ENCODE measurements around the gene PTPRM. TPM values are rescaled to one million over a fixed set of nuclear protein-coding genes. Genes with fewer than 3 reads are reported as not detected.

PTPRM gene
- total and polyA plus RNA-seq, 2 experiments from 2014 or later = 1.6 to 5.3 TPM

DNA sequence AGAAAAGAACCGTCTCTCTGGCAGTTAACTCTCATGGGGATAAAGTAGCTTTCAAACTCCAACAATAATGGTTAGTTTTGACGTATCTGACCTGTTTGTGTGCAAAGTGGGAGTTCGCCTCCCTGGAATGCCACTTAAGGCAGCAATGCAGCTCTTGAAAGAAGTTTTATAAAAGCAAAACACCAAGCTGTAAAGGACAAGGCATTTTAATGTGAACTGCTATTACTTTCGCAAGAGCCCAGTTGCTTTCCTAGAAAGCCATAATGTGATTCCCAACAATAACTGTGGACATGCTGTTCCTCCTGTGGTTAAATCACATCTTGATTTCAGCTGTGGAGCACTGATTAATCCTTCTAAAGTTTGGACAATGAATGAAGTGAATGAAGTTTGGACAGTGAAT, 303.7 kb downstream of the PTPRM start:
- Histone ChIP-seq H3K4me1 (ENCODE audit: insufficient read depth) (no peaks in the 10 kb centered on the region), H2AFZ (no peak overlapping the region), H3K4me3 (no peak overlapping the region), H3K27ac (ENCODE audit: low read depth) (no peak overlapping the region), H4K20me1 (replicated peaks; ENCODE audit: insufficient read depth) (no peaks in the 10 kb centered on the region), H3K79me2 (replicated peaks; ENCODE audit: insufficient read depth) (no peaks in the 10 kb centered on the region), H3K9me2 (ENCODE audit: insufficient read depth) (no peaks in the 10 kb centered on the region; the same call in 1 of the 2 replicates), H3K4me2 (no peak overlapping the region), H3K27me3 (ENCODE audit: insufficient read depth) (no peaks in the 10 kb centered on the region), H3F3A (replicated peaks; ENCODE audit: low read depth) (no peaks in the 10 kb centered on the region), H3K36me3 (ENCODE audit: insufficient read depth) (no peaks in the 10 kb centered on the region)
- no peaks in the 10 kb centered on the region for H3K27me3 Mint-ChIP-seq (ENCODE audit: insufficient read depth, low read depth, poor library complexity)
- DNase-seq (ENCODE audit: low spot score) (no peak), ATAC-seq (no peak)
- no peak overlapping the region for H3K27ac Mint-ChIP-seq
- no peak overlapping the region for H3K4me3 Mint-ChIP-seq
- TF ChIP-seq, protein P1, sequence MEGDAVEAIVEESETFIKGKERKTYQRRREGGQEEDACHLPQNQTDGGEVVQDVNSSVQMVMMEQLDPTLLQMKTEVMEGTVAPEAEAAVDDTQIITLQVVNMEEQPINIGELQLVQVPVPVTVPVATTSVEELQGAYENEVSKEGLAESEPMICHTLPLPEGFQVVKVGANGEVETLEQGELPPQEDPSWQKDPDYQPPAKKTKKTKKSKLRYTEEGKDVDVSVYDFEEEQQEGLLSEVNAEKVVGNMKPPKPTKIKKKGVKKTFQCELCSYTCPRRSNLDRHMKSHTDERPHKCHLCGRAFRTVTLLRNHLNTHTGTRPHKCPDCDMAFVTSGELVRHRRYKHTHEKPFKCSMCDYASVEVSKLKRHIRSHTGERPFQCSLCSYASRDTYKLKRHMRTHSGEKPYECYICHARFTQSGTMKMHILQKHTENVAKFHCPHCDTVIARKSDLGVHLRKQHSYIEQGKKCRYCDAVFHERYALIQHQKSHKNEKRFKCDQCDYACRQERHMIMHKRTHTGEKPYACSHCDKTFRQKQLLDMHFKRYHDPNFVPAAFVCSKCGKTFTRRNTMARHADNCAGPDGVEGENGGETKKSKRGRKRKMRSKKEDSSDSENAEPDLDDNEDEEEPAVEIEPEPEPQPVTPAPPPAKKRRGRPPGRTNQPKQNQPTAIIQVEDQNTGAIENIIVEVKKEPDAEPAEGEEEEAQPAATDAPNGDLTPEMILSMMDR (conservative IDR thresholded peaks at IDR 0.05; ENCODE audit: low read depth in 2 of 2) = no peak
- TF ChIP-seq JUNB (IDR thresholded peaks at IDR 0.05; ENCODE audit: unreplicated experiment) (no peak), CREB1 (CRISPR knock-in tag; IDR thresholded peaks at IDR 0.05; ENCODE audit: low read depth) (no peak), NANOG (IDR thresholded peaks at IDR 0.05; ENCODE audit: borderline replicate concordance) (no peak), ZNF114 (CRISPR knock-in tag; IDR thresholded peaks at IDR 0.05) (no peak)
- no peaks in the 10 kb centered on the region for H3K4me1 Mint-ChIP-seq
- H3K36me3 Mint-ChIP-seq (ENCODE audit: low read depth) = peaks cover 5% of the 10 kb centered on the region; the same call in 1 of the 3 replicates
- H3K9me3 Mint-ChIP-seq = no peaks in the 10 kb centered on the region; the same call in 2 of the 3 replicates

DNA sequence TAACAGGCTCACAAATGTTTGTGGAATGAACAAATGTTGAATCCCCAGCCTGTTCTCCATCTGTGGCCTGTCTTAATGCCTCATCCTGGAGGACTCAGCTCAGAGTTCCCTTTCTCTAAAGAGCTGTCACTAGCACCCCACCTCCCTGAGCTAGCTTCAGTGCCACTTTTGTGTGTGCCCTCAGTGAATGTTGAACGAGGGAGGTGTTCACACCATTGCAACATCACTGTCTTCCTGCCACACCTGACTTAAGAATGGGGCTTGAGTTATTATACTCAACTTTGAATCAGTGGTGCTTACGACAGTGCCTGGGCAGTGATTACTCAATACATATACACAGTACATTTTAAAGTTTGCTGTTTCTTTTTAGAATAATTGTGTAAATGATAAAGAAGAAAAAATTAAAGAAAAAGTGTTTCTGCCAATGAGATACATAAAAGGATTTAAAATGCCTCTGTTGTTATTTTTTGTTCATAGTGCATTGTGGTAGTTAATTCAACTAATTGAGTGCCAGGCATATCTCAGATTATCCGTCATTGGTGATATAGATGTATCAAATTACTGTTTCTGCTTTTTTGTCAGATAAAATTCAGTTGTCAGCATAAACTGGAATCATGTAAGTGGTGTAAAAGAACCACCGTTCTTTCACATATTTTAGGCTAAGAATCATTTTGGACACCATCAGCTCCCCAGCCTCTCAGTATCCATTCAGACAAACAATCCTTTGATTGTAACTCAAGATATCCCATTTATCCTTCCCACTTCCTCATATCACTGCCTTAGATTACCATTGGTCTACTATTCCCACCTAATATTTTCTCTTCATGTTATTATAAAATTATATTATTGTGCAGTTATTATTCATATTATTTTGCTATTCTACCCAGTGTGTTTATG, 304.7 kb downstream of the PTPRM start:
- Mint-ChIP-seq H3K9me3 (no peaks in the 10 kb centered on the region; the same call in 2 of the 3 replicates), H3K4me1 (no peaks in the 10 kb centered on the region), H3K27ac (no peak overlapping the region), H3K27me3 (ENCODE audit: insufficient read depth, low read depth, poor library complexity) (no peaks in the 10 kb centered on the region), H3K36me3 (ENCODE audit: low read depth) (peaks cover 5% of the 10 kb centered on the region; the same call in 1 of the 3 replicates), H3K4me3 (no peak overlapping the region)
- no peaks in the 10 kb centered on the region for H3K36me3 ChIP-seq (ENCODE audit: insufficient read depth)
- H3K27ac ChIP-seq (ENCODE audit: low read depth) = no peak overlapping the region
- H3K9me2 ChIP-seq (ENCODE audit: insufficient read depth) = no peaks in the 10 kb centered on the region; the same call in 1 of the 2 replicates
- no peaks in the 10 kb centered on the region for H3K4me1 ChIP-seq (ENCODE audit: insufficient read depth)
- no peaks in the 10 kb centered on the region for H3F3A ChIP-seq (replicated peaks; ENCODE audit: low read depth)
- no peak overlapping the region for H2AFZ ChIP-seq
- H3K27me3 ChIP-seq (ENCODE audit: insufficient read depth) = no peaks in the 10 kb centered on the region
- no peak overlapping the region for H3K4me3 ChIP-seq
- H3K4me2 ChIP-seq = no peak overlapping the region
- H3K79me2 ChIP-seq (replicated peaks; ENCODE audit: insufficient read depth) = no peaks in the 10 kb centered on the region
- DNase-seq (ENCODE audit: low spot score) = no peak
- no peaks in the 10 kb centered on the region for H4K20me1 ChIP-seq (replicated peaks; ENCODE audit: insufficient read depth)
- ATAC-seq = no peak
- no peak for TF ChIP-seq STAT1 (IDR thresholded peaks at IDR 0.05; ENCODE audit: unreplicated experiment)
- TF ChIP-seq ZNF331 (CRISPR knock-in tag; IDR thresholded peaks at IDR 0.05; ENCODE audit: low read depth) = no peak
- TF ChIP-seq EZH2phosphoT487 (IDR thresholded peaks at IDR 0.05; ENCODE audit: unreplicated experiment) = no peak
- TF ChIP-seq POLR2AphosphoS5 (IDR thresholded peaks at IDR 0.05; ENCODE audit: low read depth) = no peak
- TF ChIP-seq, protein P2, sequence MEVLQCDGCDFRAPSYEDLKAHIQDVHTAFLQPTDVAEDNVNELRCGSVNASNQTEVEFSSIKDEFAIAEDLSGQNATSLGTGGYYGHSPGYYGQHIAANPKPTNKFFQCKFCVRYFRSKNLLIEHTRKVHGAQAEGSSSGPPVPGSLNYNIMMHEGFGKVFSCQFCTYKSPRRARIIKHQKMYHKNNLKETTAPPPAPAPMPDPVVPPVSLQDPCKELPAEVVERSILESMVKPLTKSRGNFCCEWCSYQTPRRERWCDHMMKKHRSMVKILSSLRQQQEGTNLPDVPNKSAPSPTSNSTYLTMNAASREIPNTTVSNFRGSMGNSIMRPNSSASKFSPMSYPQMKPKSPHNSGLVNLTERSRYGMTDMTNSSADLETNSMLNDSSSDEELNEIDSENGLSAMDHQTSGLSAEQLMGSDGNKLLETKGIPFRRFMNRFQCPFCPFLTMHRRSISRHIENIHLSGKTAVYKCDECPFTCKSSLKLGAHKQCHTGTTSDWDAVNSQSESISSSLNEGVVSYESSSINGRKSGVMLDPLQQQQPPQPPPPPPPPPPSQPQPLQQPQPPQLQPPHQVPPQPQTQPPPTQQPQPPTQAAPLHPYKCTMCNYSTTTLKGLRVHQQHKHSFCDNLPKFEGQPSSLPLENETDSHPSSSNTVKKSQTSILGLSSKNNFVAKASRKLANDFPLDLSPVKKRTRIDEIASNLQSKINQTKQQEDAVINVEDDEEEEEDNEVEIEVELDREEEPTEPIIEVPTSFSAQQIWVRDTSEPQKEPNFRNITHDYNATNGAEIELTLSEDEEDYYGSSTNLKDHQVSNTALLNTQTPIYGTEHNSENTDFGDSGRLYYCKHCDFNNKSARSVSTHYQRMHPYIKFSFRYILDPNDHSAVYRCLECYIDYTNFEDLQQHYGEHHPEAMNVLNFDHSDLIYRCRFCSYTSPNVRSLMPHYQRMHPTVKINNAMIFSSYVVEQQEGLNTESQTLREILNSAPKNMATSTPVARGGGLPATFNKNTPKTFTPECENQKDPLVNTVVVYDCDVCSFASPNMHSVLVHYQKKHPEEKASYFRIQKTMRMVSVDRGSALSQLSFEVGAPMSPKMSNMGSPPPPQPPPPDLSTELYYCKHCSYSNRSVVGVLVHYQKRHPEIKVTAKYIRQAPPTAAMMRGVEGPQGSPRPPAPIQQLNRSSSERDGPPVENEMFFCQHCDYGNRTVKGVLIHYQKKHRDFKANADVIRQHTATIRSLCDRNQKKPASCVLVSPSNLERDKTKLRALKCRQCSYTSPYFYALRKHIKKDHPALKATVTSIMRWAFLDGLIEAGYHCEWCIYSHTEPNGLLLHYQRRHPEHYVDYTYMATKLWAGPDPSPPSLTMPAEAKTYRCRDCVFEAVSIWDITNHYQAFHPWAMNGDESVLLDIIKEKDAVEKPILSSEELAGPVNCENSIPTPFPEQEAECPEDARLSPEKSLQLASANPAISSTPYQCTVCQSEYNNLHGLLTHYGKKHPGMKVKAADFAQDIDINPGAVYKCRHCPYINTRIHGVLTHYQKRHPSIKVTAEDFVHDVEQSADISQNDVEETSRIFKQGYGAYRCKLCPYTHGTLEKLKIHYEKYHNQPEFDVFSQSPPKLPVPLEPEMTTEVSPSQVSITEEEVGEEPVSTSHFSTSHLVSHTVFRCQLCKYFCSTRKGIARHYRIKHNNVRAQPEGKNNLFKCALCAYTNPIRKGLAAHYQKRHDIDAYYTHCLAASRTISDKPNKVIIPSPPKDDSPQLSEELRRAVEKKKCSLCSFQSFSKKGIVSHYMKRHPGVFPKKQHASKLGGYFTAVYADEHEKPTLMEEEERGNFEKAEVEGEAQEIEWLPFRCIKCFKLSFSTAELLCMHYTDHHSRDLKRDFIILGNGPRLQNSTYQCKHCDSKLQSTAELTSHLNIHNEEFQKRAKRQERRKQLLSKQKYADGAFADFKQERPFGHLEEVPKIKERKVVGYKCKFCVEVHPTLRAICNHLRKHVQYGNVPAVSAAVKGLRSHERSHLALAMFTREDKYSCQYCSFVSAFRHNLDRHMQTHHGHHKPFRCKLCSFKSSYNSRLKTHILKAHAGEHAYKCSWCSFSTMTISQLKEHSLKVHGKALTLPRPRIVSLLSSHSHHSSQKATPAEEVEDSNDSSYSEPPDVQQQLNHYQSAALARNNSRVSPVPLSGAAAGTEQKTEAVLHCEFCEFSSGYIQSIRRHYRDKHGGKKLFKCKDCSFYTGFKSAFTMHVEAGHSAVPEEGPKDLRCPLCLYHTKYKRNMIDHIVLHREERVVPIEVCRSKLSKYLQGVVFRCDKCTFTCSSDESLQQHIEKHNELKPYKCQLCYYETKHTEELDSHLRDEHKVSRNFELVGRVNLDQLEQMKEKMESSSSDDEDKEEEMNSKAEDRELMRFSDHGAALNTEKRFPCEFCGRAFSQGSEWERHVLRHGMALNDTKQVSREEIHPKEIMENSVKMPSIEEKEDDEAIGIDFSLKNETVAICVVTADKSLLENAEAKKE (CRISPR knock-in tag; IDR thresholded peaks at IDR 0.05) = no peak
- no peak for TF ChIP-seq CREB1 (CRISPR knock-in tag; IDR thresholded peaks at IDR 0.05; ENCODE audit: low read depth)
- no peak for TF ChIP-seq EZH2 (IDR thresholded peaks at IDR 0.05; ENCODE audit: low read depth, unreplicated experiment)
- no peak for TF ChIP-seq NANOG (IDR thresholded peaks at IDR 0.05; ENCODE audit: borderline replicate concordance)
